AG04449 (cell line): ENCODE measurements around the gene CMTM3.

ENCODE experiments used
- CTCF ChIA-PET: fragments of 350-600 bp; formaldehyde crosslinking; extraction: SDS; loops from one replicate; lab custom pipeline; 2021; ENCODE audit warnings: antibody characterized with exemption; lab: Yijun Ruan, JAX
- POLR2A ChIA-PET: fragments of 400-600, 350-600 bp; formaldehyde crosslinking; extraction: SDS; loops from one replicate; lab custom pipeline; 2020; ENCODE audit warnings: antibody characterized with exemption, inconsistent platforms; lab: Yijun Ruan, JAX
- DNase-seq: peaks from one replicate; pipeline ENCODE4 v3.0.0-alpha.2; 2010; ENCODE audit warnings: low read depth, low spot score
- H3K4me3 ChIP-seq: 2 replicates; pipeline ENCODE4 v1.5.1; 2011; ENCODE audit warnings: low read depth, mild to moderate bottlenecking, control low read depth, low read length
- CTCF ChIP-seq: IDR thresholded peaks from one replicate; pipeline ENCODE4 v1.5.1; 2011; ENCODE audit warnings: mild to moderate bottlenecking, moderate library complexity, low read length, control low read depth, inconsistent platforms; ENCODE audit not compliant: insufficient read depth; ENCODE audit errors: missing control alignments

Gene CMTM3

GRCh38 chr16:66603537-66604375 is 748 bp upstream of the CMTM3 start:
- CTCF ChIA-PET: interaction anchor here (0.9 to 3.4 kb wide), 10 partner anchors 10 to 269 kb away, joined by 3 to 24 read pairs (median 4); no protein-coding TSS in a partner anchor
- no peak for DNase-seq
- no peak for TF ChIP-seq CTCF
- POLR2A ChIA-PET: interaction anchor here (0.6 to 0.7 kb wide), 2 partner anchors 43 to 51 kb away, joined by 3 read pairs; partner anchors contain the start of gene CKLF
- H3K4me3 ChIP-seq: peak overlapping the region; percentile 69

DNA sequence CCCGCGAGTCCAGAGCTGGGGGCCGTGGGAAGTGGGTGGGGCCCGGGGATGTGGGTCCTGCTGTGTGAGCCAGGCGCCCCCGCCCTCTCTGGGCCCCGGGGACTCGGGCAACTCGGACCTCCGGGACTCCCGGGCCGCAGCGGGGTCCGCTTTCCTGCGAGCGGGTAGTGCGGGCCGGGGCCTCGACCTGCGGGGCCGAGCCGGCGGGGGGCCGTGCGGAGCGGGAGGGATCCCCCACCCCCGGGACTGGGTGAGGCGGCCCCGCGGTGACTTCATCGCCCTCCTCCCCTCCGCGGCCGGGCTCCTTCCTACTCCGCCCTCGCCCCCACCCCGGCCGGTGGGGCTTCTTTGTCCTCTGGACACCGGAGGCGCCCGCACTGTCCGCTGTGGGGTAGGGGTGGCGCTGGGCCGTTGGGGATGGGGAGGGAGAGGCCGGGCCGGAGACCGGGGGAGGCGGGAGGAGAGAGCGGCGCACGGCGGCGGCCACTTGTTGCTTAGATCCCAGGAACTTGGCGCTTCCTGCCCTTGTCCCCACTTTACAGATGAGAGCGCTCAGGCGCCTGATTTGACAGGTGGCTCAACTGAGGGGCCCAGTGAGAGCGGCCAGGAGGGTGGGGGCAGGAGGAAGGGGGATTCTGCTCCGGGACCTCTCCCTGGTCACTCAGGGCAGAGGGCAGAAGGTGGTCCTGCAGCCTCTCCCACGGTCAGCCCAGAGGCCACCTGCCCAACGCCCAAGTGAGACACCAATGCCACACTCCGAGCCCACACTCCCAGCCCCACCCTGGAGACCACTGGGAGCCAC is 874 bp downstream of the CMTM3 start:
- peak overlapping the region; percentile 69 for H3K4me3 ChIP-seq
- ChIA-PET CTCF (interaction anchor here (0.7 to 8.1 kb wide), 10 partner anchors 9 to 263 kb away, joined by 3 to 96 read pairs (median 7); no protein-coding TSS in a partner anchor), POLR2A (interaction anchor here (0.7 to 1.0 kb wide), 2 partner anchors 13 to 90 kb away, joined by 3 to 6 read pairs; no protein-coding TSS in a partner anchor)
- no peak for TF ChIP-seq CTCF
- DNase-seq: no peak

- CTCF ChIA-PET: interaction anchor here (2.5 to 8.1 kb wide), 5 partner anchors 13 to 262 kb away, joined by 9 to 96 read pairs (median 62); partner anchors contain the start of gene CKLF
- peak overlapping the region; percentile 69 for H3K4me3 ChIP-seq
- no peak for TF ChIP-seq CTCF
- POLR2A ChIA-PET: no interaction called here
- DNase-seq: no peak
Measured at GRCh38 chr16:66605979-66606751, 1.7 kb downstream of the CMTM3 start.

DNA sequence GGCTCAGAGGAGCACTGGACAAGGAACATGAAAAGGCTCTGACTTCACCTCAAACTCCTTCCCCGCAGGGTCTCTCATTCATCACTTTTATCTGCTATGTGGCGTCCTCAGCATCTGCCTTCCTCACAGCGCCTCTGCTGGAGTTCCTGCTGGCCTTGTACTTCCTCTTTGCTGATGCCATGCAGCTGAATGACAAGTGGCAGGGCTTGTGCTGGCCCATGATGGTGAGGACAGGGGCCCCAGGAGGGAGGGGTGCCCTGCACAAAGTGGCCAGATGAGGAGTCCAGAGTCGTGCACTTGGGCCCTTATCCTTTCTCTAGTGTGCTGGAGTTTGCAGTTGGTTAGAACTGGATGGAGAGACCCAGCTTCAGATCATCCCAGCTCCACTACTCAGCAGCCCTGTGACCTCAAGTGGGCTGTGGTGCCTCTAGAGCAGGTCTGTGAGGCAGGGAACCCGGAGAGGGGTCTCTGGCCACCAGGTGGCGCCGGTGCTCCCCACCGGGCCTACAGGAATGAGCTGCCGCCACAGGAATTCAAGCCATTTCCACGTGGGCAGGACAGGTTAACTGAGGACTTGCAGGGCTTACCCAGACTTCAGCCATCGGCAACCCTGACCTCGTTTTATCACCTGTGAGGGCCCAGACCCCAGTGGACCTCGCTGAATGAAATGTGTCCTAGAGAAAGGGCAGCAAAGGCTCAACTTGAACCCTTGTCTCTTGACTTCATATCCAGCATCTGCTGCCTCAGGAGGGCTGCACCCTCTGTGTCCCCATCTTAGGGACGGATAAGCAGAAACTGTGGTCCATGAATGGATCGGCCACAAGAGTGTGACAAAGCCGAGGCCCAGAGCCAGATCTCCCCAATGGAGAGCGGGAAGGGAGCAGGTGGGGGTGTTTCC is 4.0 kb downstream of the CMTM3 start:
- TF ChIP-seq CTCF: peak; percentile 95
- CTCF ChIA-PET: interaction anchor here (0.6 to 8.1 kb wide), 64 partner anchors 9 to 478 kb away, joined by 3 to 96 read pairs (median 5); partner anchors contain the start of genes CKLF, CMTM1, CMTM2 and CMTM4
- peak; percentile 51 for DNase-seq
- POLR2A ChIA-PET: interaction anchor here (0.6 to 2.1 kb wide), 2 partner anchors 9 to 42 kb away, joined by 3 to 7 read pairs; no protein-coding TSS in a partner anchor
- no peak overlapping the region for H3K4me3 ChIP-seq

GRCh38 chr16:66609139-66609510 is 4.6 kb downstream of the CMTM3 start:
- no peak for DNase-seq
- H3K4me3 ChIP-seq: no peak overlapping the region
- POLR2A ChIA-PET: interaction anchor here (0.6 to 2.1 kb wide), 2 partner anchors 9 to 41 kb away, joined by 3 to 7 read pairs; no protein-coding TSS in a partner anchor
- CTCF ChIA-PET: interaction anchor here (0.6 to 8.1 kb wide), 57 partner anchors 10 to 479 kb away, joined by 3 to 96 read pairs (median 5); partner anchors contain the start of genes CKLF, CMTM1, CMTM2 and CMTM4
- TF ChIP-seq CTCF: no peak
